CD4-positive, alpha-beta memory T cell (primary cell): ENCODE results near the gene MZT1. TPM values are rescaled to one million over a fixed set of nuclear protein-coding genes. Genes with fewer than 3 reads are reported as not detected.

Source experiments
- CTCF ChIA-PET: fragments of 350-600 bp; sonication (Branson Sonifier 250); formaldehyde crosslinking; loops from one replicate; lab custom pipeline; 2021; ENCODE audit warnings: inconsistent platforms; ENCODE audit not compliant: partially characterized antibody; lab: Charles Lee
- POLR2A ChIA-PET: fragments of 350-600 bp; sonication (Branson Sonifier 250); formaldehyde crosslinking; loops from one replicate; lab custom pipeline; 2021; ENCODE audit not compliant: partially characterized antibody; lab: Charles Lee
- DNase-seq, 5 donors: peaks; one replicate each; pipeline versions ENCODE4 v3.0.0 to v3.0.0-alpha.2; 2020 to 2022; ENCODE audit warnings: mixed read lengths in 1 of 5
- H3K27ac ChIP-seq: one replicate; pipeline ENCODE4 v1.7.0; 2013; ENCODE audit warnings: low read depth, low read length
- H3K27me3 ChIP-seq: 2 replicates; pipeline ENCODE4 v1.7.0; 2013; ENCODE audit warnings: mild to moderate bottlenecking, low read length, moderate library complexity; ENCODE audit not compliant: insufficient read depth
- H3K36me3 ChIP-seq: 2 replicates; pipeline ENCODE4 v1.7.0; 2013; ENCODE audit warnings: mild to moderate bottlenecking, low read length, moderate library complexity; ENCODE audit not compliant: insufficient read depth
- H3K4me1 ChIP-seq: 2 replicates; pipeline ENCODE4 v1.7.0; 2013; ENCODE audit warnings: mild to moderate bottlenecking, low read length, moderate library complexity; ENCODE audit not compliant: insufficient read depth
- H3K4me3 ChIP-seq, 2 donors: one replicate each; pipeline ENCODE4 v1.7.0; 2013; ENCODE audit warnings: low read length in 2 of 2, mild to moderate bottlenecking in 1 of 2
- H3K9me3 ChIP-seq, 2 donors: one replicate each; pipeline ENCODE4 v1.7.0; 2013; ENCODE audit warnings: low read length in 2 of 2, control low read depth in 1 of 2; ENCODE audit not compliant: control insufficient read depth in 1 of 2
- H3K27ac Mint-ChIP-seq, 7 donors: one replicate each; pipeline ENCODE4 v1.8.0; 2020 to 2021; ENCODE audit warnings: mixed read lengths in 7 of 7, mild to moderate bottlenecking in 6 of 7, inconsistent platforms in 3 of 7, moderate library complexity in 3 of 7
- H3K27me3 Mint-ChIP-seq, 2 donors: one replicate each; pipeline ENCODE4 v1.8.0; 2020 to 2021; ENCODE audit warnings: mixed read lengths in 2 of 2
- H3K36me3 Mint-ChIP-seq, 2 donors: one replicate each; pipeline ENCODE4 v1.8.0; 2020 to 2021; ENCODE audit warnings: mixed read lengths in 2 of 2, inconsistent platforms in 1 of 2, mild to moderate bottlenecking in 1 of 2
- H3K4me1 Mint-ChIP-seq, 4 donors: one replicate each; pipeline ENCODE4 v1.8.0; 2020 to 2021; ENCODE audit warnings: mixed read lengths in 4 of 4, mild to moderate bottlenecking in 1 of 4
- H3K4me3 Mint-ChIP-seq, 8 donors: one replicate each; pipeline ENCODE4 v1.8.0; 2020 to 2021; ENCODE audit warnings: mixed read lengths in 8 of 8, mild to moderate bottlenecking in 7 of 8, moderate library complexity in 6 of 8, inconsistent platforms in 3 of 8
- H3K9me3 Mint-ChIP-seq, 8 donors: one replicate each; pipeline ENCODE4 v1.8.0; 2020 to 2021; ENCODE audit warnings: mixed read lengths in 8 of 8, mild to moderate bottlenecking in 5 of 8, inconsistent platforms in 3 of 8, moderate library complexity in 1 of 8
- intact Hi-C: fragments of 100-400 bp; cut with micrococcal nuclease; formaldehyde crosslinking; loops from one replicate; pipeline ENCODE4 v1.15.1; 2023
- polyA plus RNA-seq, 2 donors: library from polyadenylated mRNA; unstranded; fragments of 300-500 nt; fragmentation: Illumina TruSeq; gene quantifications; one replicate each; pipeline ENCODE4 v1.2.3, GENCODE V29; 2021
- total RNA-seq, 2 experiments: library from RNA; stranded (reverse); gene quantifications; one replicate each; pipeline ENCODE4 v1.2.3, GENCODE V29; 2021

The MZT1 gene
- total and polyA plus RNA-seq, 4 experiments from 2014 or later = 6.2 to 9.3 (median 7.1) TPM

- intact Hi-C loops = no loop called here
- ChIA-PET POLR2A (no interaction called here), CTCF (no interaction called here)
- Histone ChIP-seq H3K4me3 (no peak overlapping the region), H3K36me3 (peaks cover 14% of the 10 kb centered on the region), H3K27ac (no peak overlapping the region), H3K9me3 (peaks cover 0 to 5% of the 10 kb centered on the region in 2 donors), H3K4me1 (peaks cover 7% of the 10 kb centered on the region), H3K27me3 (no peaks in the 10 kb centered on the region)
- Mint-ChIP-seq H3K27me3 (no peaks in the 10 kb centered on the region), H3K4me3 (no peak overlapping the region), H3K4me1 (peaks cover 17 to 37% (median 27%) of the 10 kb centered on the region in 4 donors), H3K9me3 (peaks cover 0 to 18% (median 10%) of the 10 kb centered on the region in 8 donors), H3K27ac (no peak overlapping the region), H3K36me3 (peaks cover 82 to 84% of the 10 kb centered on the region in 2 donors)
- no peak for DNase-seq
Observed at GRCh38 chr13:72716776-72717175, 10.7 kb downstream of the MZT1 start.

- Histone ChIP-seq H3K4me3 (no peak overlapping the region), H3K4me1 (no peaks in the 10 kb centered on the region), H3K27me3 (no peaks in the 10 kb centered on the region), H3K9me3 (no peaks in the 10 kb centered on the region), H3K27ac (no peak overlapping the region), H3K36me3 (no peaks in the 10 kb centered on the region)
- intact Hi-C loops = no loop called here
- Mint-ChIP-seq H3K9me3 (peaks cover 0 to 14% (median 5%) of the 10 kb centered on the region in 8 donors), H3K4me1 (no peaks in the 10 kb centered on the region), H3K27ac (no peak overlapping the region), H3K4me3 (no peak overlapping the region), H3K36me3 (peaks cover 1 to 4% of the 10 kb centered on the region in 2 donors), H3K27me3 (peaks cover 0 to 3% of the 10 kb centered on the region in 2 donors)
- no peak for DNase-seq
- ChIA-PET CTCF (no interaction called here), POLR2A (no interaction called here)
Observed at GRCh38 chr13:72700509-72700908, 26.9 kb downstream of the MZT1 start.

GRCh38 chr13:72698164-72698563 is 29.3 kb downstream of the MZT1 start:
- Mint-ChIP-seq H3K27ac (no peak overlapping the region), H3K4me1 (no peaks in the 10 kb centered on the region), H3K4me3 (no peak overlapping the region), H3K36me3 (no peaks in the 10 kb centered on the region), H3K9me3 (peaks cover 0 to 8% (median under 1%) of the 10 kb centered on the region in 8 donors), H3K27me3 (peaks cover 3% of the 10 kb centered on the region in 2 donors)
- H3K9me3 ChIP-seq = no peaks in the 10 kb centered on the region
- no peak overlapping the region for H3K27ac ChIP-seq
- ChIA-PET CTCF (no interaction called here), POLR2A (no interaction called here)
- no peaks in the 10 kb centered on the region for H3K27me3 ChIP-seq
- H3K4me3 ChIP-seq = no peak overlapping the region
- DNase-seq = no peak
- intact Hi-C loops = no loop called here
- no peaks in the 10 kb centered on the region for H3K36me3 ChIP-seq
- H3K4me1 ChIP-seq = no peaks in the 10 kb centered on the region

- H3K4me3 Mint-ChIP-seq = no peak overlapping the region
- Histone ChIP-seq H3K4me3 (no peak overlapping the region), H3K27ac (no peak overlapping the region), H3K9me3 (no peaks in the 10 kb centered on the region), H3K27me3 (no peaks in the 10 kb centered on the region), H3K36me3 (no peaks in the 10 kb centered on the region), H3K4me1 (no peaks in the 10 kb centered on the region)
- POLR2A ChIA-PET = no interaction called here
- H3K27ac Mint-ChIP-seq = no peak overlapping the region
- peaks cover 0 to 10% (median 0%) of the 10 kb centered on the region in 8 donors for H3K9me3 Mint-ChIP-seq
- no peak for DNase-seq
- no peaks in the 10 kb centered on the region for H3K36me3 Mint-ChIP-seq
- H3K4me1 Mint-ChIP-seq = no peaks in the 10 kb centered on the region
- H3K27me3 Mint-ChIP-seq = peaks cover 3 to 10% of the 10 kb centered on the region in 2 donors
- intact Hi-C loops = no loop called here
- CTCF ChIA-PET = no interaction called here
Observed at GRCh38 chr13:72696579-72696978, 30.9 kb downstream of the MZT1 start.

- Mint-ChIP-seq H3K27me3 (peaks cover 5 to 16% of the 10 kb centered on the region in 2 donors), H3K36me3 (no peaks in the 10 kb centered on the region), H3K4me3 (no peak overlapping the region), H3K4me1 (no peaks in the 10 kb centered on the region), H3K27ac (no peak overlapping the region), H3K9me3 (peaks cover 0 to 13% (median 1%) of the 10 kb centered on the region in 8 donors)
- intact Hi-C loops = no loop called here
- Histone ChIP-seq H3K36me3 (no peaks in the 10 kb centered on the region), H3K27me3 (no peaks in the 10 kb centered on the region), H3K4me3 (no peak overlapping the region), H3K9me3 (no peaks in the 10 kb centered on the region), H3K27ac (no peak overlapping the region), H3K4me1 (no peaks in the 10 kb centered on the region)
- ChIA-PET CTCF (no interaction called here), POLR2A (no interaction called here)
- no peak for DNase-seq
Observed at GRCh38 chr13:72694314-72694713, 33.1 kb downstream of the MZT1 start.

- CTCF ChIA-PET = no interaction called here
- no peaks in the 10 kb centered on the region for H3K36me3 Mint-ChIP-seq
- Histone ChIP-seq H3K36me3 (no peaks in the 10 kb centered on the region), H3K4me3 (no peak overlapping the region), H3K27ac (no peak overlapping the region), H3K9me3 (no peaks in the 10 kb centered on the region), H3K4me1 (no peaks in the 10 kb centered on the region), H3K27me3 (no peaks in the 10 kb centered on the region)
- no peak for DNase-seq
- no peaks in the 10 kb centered on the region for H3K4me1 Mint-ChIP-seq
- peaks cover 5 to 14% of the 10 kb centered on the region in 2 donors for H3K27me3 Mint-ChIP-seq
- peaks cover 0 to 13% (median 1%) of the 10 kb centered on the region in 8 donors for H3K9me3 Mint-ChIP-seq
- POLR2A ChIA-PET = no interaction called here
- no peak overlapping the region for H3K27ac Mint-ChIP-seq
- no peak overlapping the region for H3K4me3 Mint-ChIP-seq
- intact Hi-C loops = no loop called here
Observed at GRCh38 chr13:72693832-72694231, 33.6 kb downstream of the MZT1 start.

- Histone ChIP-seq H3K27ac (no peak overlapping the region), H3K27me3 (no peaks in the 10 kb centered on the region), H3K4me3 (no peak overlapping the region), H3K9me3 (no peaks in the 10 kb centered on the region), H3K4me1 (no peaks in the 10 kb centered on the region), H3K36me3 (no peaks in the 10 kb centered on the region)
- peaks cover 0 to 13% (median 1%) of the 10 kb centered on the region in 8 donors for H3K9me3 Mint-ChIP-seq
- no peak overlapping the region for H3K27ac Mint-ChIP-seq
- H3K27me3 Mint-ChIP-seq = peaks cover 5 to 15% of the 10 kb centered on the region in 2 donors
- H3K36me3 Mint-ChIP-seq = no peaks in the 10 kb centered on the region
- intact Hi-C loops = no loop called here
- CTCF ChIA-PET = no interaction called here
- H3K4me1 Mint-ChIP-seq = no peaks in the 10 kb centered on the region
- no peak for DNase-seq
- POLR2A ChIA-PET = no interaction called here
- no peak overlapping the region for H3K4me3 Mint-ChIP-seq
Observed at GRCh38 chr13:72692884-72693514, 34.4 kb downstream of the MZT1 start.
